H1 (cell line): Measurements from ENCODE around the gene LRRC45. TPM values are rescaled to one million over a fixed set of nuclear protein-coding genes. Genes with fewer than 3 reads are reported as not detected.

Experiments
- CTCF ChIA-PET: fragments of 300-600 bp; sonication (Branson Sonifier 250); formaldehyde crosslinking; loops from one replicate; lab custom pipeline; 2021; ENCODE audit not compliant: partially characterized antibody; lab: Charles Lee
- POLR2A ChIA-PET: fragments of 300-600 bp; sonication (Branson Sonifier 250); formaldehyde crosslinking; loops from one replicate; lab custom pipeline; 2021; ENCODE audit warnings: inconsistent platforms; ENCODE audit not compliant: partially characterized antibody; lab: Charles Lee
- DNase-seq, 2 experiments: peaks; one replicate each; pipeline versions ENCODE4 v3.0.0 to v3.0.0-alpha.2; 2010 to 2022; ENCODE audit warnings: low spot score in 2 of 2, low read depth in 1 of 2, mixed read lengths in 1 of 2
- FAIRE-seq: peaks from 2 replicates; lab custom pipeline; 2011; peaks lifted over from hg19 to GRCh38; lab: Jason Lieb, UNC
- H2AFZ ChIP-seq: 2 replicates; pipeline ENCODE4 v1.8.1; 2012; ENCODE audit warnings: low read length, inconsistent platforms
- H2AK5ac ChIP-seq: 2 replicates; pipeline ENCODE4 v1.6.1; 2013; ENCODE audit warnings: low read depth, low read length
- H2BK120ac ChIP-seq: replicated peaks from 2 replicates; pipeline ENCODE3; 2013; ENCODE audit warnings: low read depth, low read length, inconsistent platforms
- H2BK12ac ChIP-seq: 2 replicates; pipeline ENCODE4 v1.6.1; 2013; ENCODE audit warnings: low read depth, low read length
- H2BK15ac ChIP-seq: 2 replicates; pipeline ENCODE4 v1.6.1; 2013; ENCODE audit warnings: low read length
- H2BK20ac ChIP-seq: 2 replicates; pipeline ENCODE4 v1.6.1; 2013; ENCODE audit warnings: low read length
- H2BK5ac ChIP-seq: 2 replicates; pipeline ENCODE4 v1.6.1; 2013; ENCODE audit warnings: low read depth, low read length
- H3K14ac ChIP-seq: 2 replicates; pipeline ENCODE4 v1.6.1; 2013; ENCODE audit warnings: inconsistent platforms; ENCODE audit not compliant: insufficient read length
- H3K18ac ChIP-seq: 2 replicates; pipeline ENCODE4 v1.6.1; 2013; ENCODE audit warnings: low read length; ENCODE audit errors: extremely low read depth
- H3K23ac ChIP-seq: 2 replicates; pipeline ENCODE4 v1.6.1; 2013; ENCODE audit warnings: inconsistent platforms; ENCODE audit not compliant: insufficient read length
- H3K23me2 ChIP-seq: 2 replicates; pipeline ENCODE4 v1.6.1; 2013; ENCODE audit warnings: low read depth, low read length
- H3K27ac ChIP-seq: 2 replicates; pipeline ENCODE4 v1.6.1; 2011; ENCODE audit warnings: low read depth, low read length, inconsistent platforms
- H3K27me3 ChIP-seq, 4 experiments: replicated peaks in 1 of 4; 1 replicate in 1 of 4; 2 replicates in 3 of 4; pipeline versions ENCODE4 v1.6.1 to v1.8.1; 2011 to 2013; ENCODE audit warnings: low read length in 3 of 4, mild to moderate bottlenecking in 3 of 4, inconsistent platforms in 2 of 4, mixed read lengths in 2 of 4, moderate library complexity in 1 of 4; ENCODE audit not compliant: control insufficient read depth in 3 of 4, insufficient read depth in 3 of 4; ENCODE audit errors: extremely low read depth in 1 of 4
- H3K36me3 ChIP-seq, 4 experiments: 2 replicates each; pipeline versions ENCODE4 v1.6.1 to v1.8.1; 2011 to 2013; ENCODE audit warnings: mild to moderate bottlenecking in 4 of 4, low read length in 3 of 4, moderate library complexity in 2 of 4, control low read depth in 1 of 4, inconsistent platforms in 1 of 4; ENCODE audit not compliant: insufficient read depth in 4 of 4, control insufficient read depth in 2 of 4
- H3K4ac ChIP-seq: replicated peaks from 2 replicates; pipeline ENCODE3; 2013; ENCODE audit warnings: low read length, low read depth, mixed read lengths, inconsistent platforms; ENCODE audit not compliant: insufficient read length
- H3K4me1 ChIP-seq, 4 experiments: replicated peaks in 1 of 4; 1 replicate in 1 of 4; 2 replicates in 3 of 4; pipeline versions ENCODE4 v1.6.1 to v1.8.1; 2011 to 2013; ENCODE audit warnings: low read length in 3 of 4, inconsistent platforms in 2 of 4, mixed read lengths in 1 of 4; ENCODE audit not compliant: insufficient read depth in 4 of 4, control insufficient read depth in 3 of 4
- H3K4me2 ChIP-seq, 2 experiments: 2 replicates each; pipeline versions ENCODE4 v1.6.1 to v1.8.1; 2011 to 2013; ENCODE audit warnings: low read depth in 2 of 2, low read length in 2 of 2, control low read depth in 1 of 2, inconsistent platforms in 1 of 2, mild to moderate bottlenecking in 1 of 2; ENCODE audit not compliant: insufficient read depth in 1 of 2
- H3K4me3 ChIP-seq, 4 experiments: fragments of 200-600, 300-600 bp in 1 of 4; sonication (generic), shearing (Covaris generic), sonication (Bioruptor Twin) in 1 of 4; 2 replicates each; pipeline versions ENCODE4 v1.5.1 to v1.8.1; 2011 to 2016; ENCODE audit warnings: low read length in 4 of 4, low read depth in 3 of 4, control low read depth in 2 of 4, inconsistent platforms in 2 of 4, mild to moderate bottlenecking in 2 of 4, mixed read lengths in 1 of 4, moderate library complexity in 1 of 4; ENCODE audit not compliant: insufficient read depth in 2 of 4; ENCODE audit errors: extremely low read depth in 1 of 4
- H3K56ac ChIP-seq: replicated peaks from 2 replicates; pipeline ENCODE3; 2013; ENCODE audit warnings: low read depth, mild to moderate bottlenecking, mixed read lengths, low read length, inconsistent platforms; ENCODE audit not compliant: insufficient read length
- H3K79me1 ChIP-seq: 2 replicates; pipeline ENCODE4 v1.6.1; 2013; ENCODE audit warnings: low read depth, low read length, control low read depth
- H3K79me2 ChIP-seq, 2 experiments: 2 replicates each; pipeline versions ENCODE4 v1.6.1 to v1.8.1; 2012 to 2013; ENCODE audit warnings: low read length in 2 of 2, mild to moderate bottlenecking in 2 of 2, inconsistent platforms in 1 of 2; ENCODE audit not compliant: insufficient read depth in 2 of 2, control insufficient read depth in 1 of 2
- H3K9ac ChIP-seq, 4 experiments: replicated peaks in 1 of 4; 1 replicate in 1 of 4; 2 replicates in 3 of 4; pipeline versions ENCODE4 v1.6.1 to v1.8.1; 2011 to 2013; ENCODE audit warnings: low read depth in 3 of 4, low read length in 3 of 4, control low read depth in 2 of 4, mild to moderate bottlenecking in 2 of 4, moderate library complexity in 2 of 4, inconsistent platforms in 1 of 4; ENCODE audit errors: extremely low read depth in 1 of 4
- H3K9me3 ChIP-seq, 2 experiments: 2 replicates each; pipeline versions ENCODE4 v1.6.1 to v1.8.1; 2012 to 2013; ENCODE audit warnings: mild to moderate bottlenecking in 2 of 2, moderate library complexity in 2 of 2, control low read depth in 1 of 2, inconsistent platforms in 1 of 2, low read depth in 1 of 2, low read length in 1 of 2, mixed read lengths in 1 of 2; ENCODE audit not compliant: insufficient read depth in 2 of 2
- H4K20me1 ChIP-seq, 2 experiments: replicated peaks in 1 of 2; 2 replicates each; pipeline versions ENCODE3 to v1.8.1; 2011 to 2013; ENCODE audit warnings: inconsistent platforms in 2 of 2, low read length in 2 of 2, mild to moderate bottlenecking in 1 of 2; ENCODE audit not compliant: insufficient read depth in 2 of 2, control insufficient read depth in 1 of 2
- H4K5ac ChIP-seq: 2 replicates; pipeline ENCODE4 v1.6.1; 2013; ENCODE audit warnings: low read length, low read depth, mixed read lengths, inconsistent platforms; ENCODE audit not compliant: insufficient read length
- H4K8ac ChIP-seq: 2 replicates; pipeline ENCODE4 v1.8.0; 2013; ENCODE audit warnings: mild to moderate bottlenecking, moderate library complexity, low read length, inconsistent platforms; ENCODE audit not compliant: insufficient read depth; ENCODE audit errors: extremely low read depth
- H4K91ac ChIP-seq: replicated peaks from 2 replicates; pipeline ENCODE3; 2013; ENCODE audit warnings: low read length, mixed read lengths, inconsistent platforms; ENCODE audit not compliant: insufficient read length
- JUN ChIP-seq: IDR thresholded peaks from 2 replicates; pipeline ENCODE4 v1.6.1; 2011; ENCODE audit warnings: low read depth, mild to moderate bottlenecking, improper control_type of control experiment, low read length
- RAD21 ChIP-seq, 2 experiments: IDR thresholded peaks in 1 of 2; conservative IDR thresholded peaks in 1 of 2; 2 replicates each; pipeline ENCODE4 v1.6.1; 2011; ENCODE audit warnings: low read depth in 2 of 2, low read length in 2 of 2, improper control_type of control experiment in 1 of 2, inconsistent platforms in 1 of 2, mild to moderate bottlenecking in 1 of 2, moderate library complexity in 1 of 2
- WGBS, 2 experiments: shearing (Covaris generic) in 1 of 2; methylation state at CpG; one replicate each; pipeline versions ENCODE4 v1.1.6 to v1.1.7; 2013 to 2015; ENCODE audit warnings: low lambda C conversion rate in 2 of 2, mixed read lengths in 2 of 2, inconsistent platforms in 1 of 2, low coverage in 1 of 2, missing lambda C conversion rate in 1 of 2; ENCODE audit not compliant: insufficient replicate concordance in 2 of 2, insufficient coverage in 1 of 2, insufficient read length in 1 of 2; ENCODE audit errors: extremely low coverage in 1 of 2, missing lambda C conversion rate in 1 of 2; 5-methylcytosine and 5-hydroxymethylcytosine counted together
- polyA plus RNA-seq, 7 experiments: library from polyadenylated mRNA; depleted of rRNA in 3 of 7; stranded (reverse) in 5 of 7; unstranded in 2 of 7; fragments of >200 nt in 5 of 7; fragments of 200-250 nt in 2 of 7; gene quantifications; 1 replicate in 5 of 7; 2 replicates in 1 of 7; 4 replicates in 1 of 7; pipeline versions ENCODE4 v1.2.1 to v1.2.3, GENCODE V29; 2011 to 2013; ENCODE audit warnings: missing spikeins in 2 of 7, mixed read lengths in 2 of 7
- total RNA-seq: library from RNA; stranded (reverse); fragmentation: NEBNext Ultra II Directional; extraction: Animal tissue kit (Norgen Biotek cat#: 25700); gene quantifications from 2 replicates; pipeline ENCODE4 v1.2.1, GENCODE V29; 2021

The LRRC45 gene
- total and polyA plus RNA-seq, 2 of the 8 experiments (the other 6 are each of a cell fraction or from before 2014, with no cell fraction given), result 11.5 to 29.0 TPM

GRCh38 chr17:82047379-82047778, 24.3 kb downstream of the LRRC45 start:
- 94% methylated on average over 24 of the region's 24 CpGs; no CpG with 5 or more reads in 1 of the 2 experiments for WGBS, 2 experiments
- FAIRE-seq (no peak), DNase-seq (no peak)
- H4K91ac ChIP-seq, result no peak overlapping the region
- POLR2A ChIA-PET, result interaction anchor here (0.9 to 1.3 kb wide), 3 partner anchors 13 to 42 kb away, joined by 4 to 6 read pairs (median 4); partner anchors contain the start of gene RAC3
- H3K4ac ChIP-seq, result no peak overlapping the region
- H3K9ac ChIP-seq, result no peak overlapping the region
- H3K27ac ChIP-seq, result no peak overlapping the region
- H3K14ac ChIP-seq, result no peak overlapping the region
- no peak overlapping the region for H4K8ac ChIP-seq
- H3K56ac ChIP-seq, result no peak overlapping the region
- TF ChIP-seq RAD21 (IDR thresholded peaks at IDR 0.05 in 1 of 2, conservative IDR thresholded peaks at IDR 0.05 in 1 of 2; ENCODE audit: low read depth in 2 of 2, low read length in 2 of 2) (no peak), JUN (no peak)
- H4K5ac ChIP-seq, result no peak overlapping the region
- no peak overlapping the region for H3K23ac ChIP-seq
- no peak overlapping the region for H2BK20ac ChIP-seq
- CTCF ChIA-PET, result interaction anchor here (0.8 kb wide), 1 partner anchor 17 kb away, joined by 3 read pairs; no protein-coding TSS in a partner anchor
- no peak overlapping the region for H2BK15ac ChIP-seq
- no peak overlapping the region for H2AFZ ChIP-seq
- H3K4me3 ChIP-seq, result no peak overlapping the region
- peaks cover 0 to 18% (median 10%) of the 10 kb centered on the region in 4 experiments; a peak in 5 of 7 replicates for H3K4me1 ChIP-seq
- no peak overlapping the region for H2BK5ac ChIP-seq
- peaks cover 0 to 4% (median 0%) of the 10 kb centered on the region in 4 experiments; a peak in 1 of 7 replicates for H3K27me3 ChIP-seq
- peaks cover 0 to 4% of the 10 kb centered on the region in 2 experiments; a peak in 1 of 4 replicates for H3K79me2 ChIP-seq
- H2BK120ac ChIP-seq, result no peak overlapping the region
- no peak overlapping the region for H2AK5ac ChIP-seq
- peaks cover 3% of the 10 kb centered on the region; the same call in 1 of the 2 replicates for H3K79me1 ChIP-seq
- H3K36me3 ChIP-seq, result peaks cover 0 to 8% (median 2%) of the 10 kb centered on the region in 4 experiments; a peak in 3 of 8 replicates
- no peaks in the 10 kb centered on the region for H3K9me3 ChIP-seq
- no peak overlapping the region for H2BK12ac ChIP-seq
- H4K20me1 ChIP-seq, result peaks cover 0 to 8% of the 10 kb centered on the region in 2 experiments
- H3K23me2 ChIP-seq, result peaks cover 5% of the 10 kb centered on the region; the same call in 1 of the 2 replicates
- no peak overlapping the region for H3K18ac ChIP-seq
- H3K4me2 ChIP-seq, result no peak overlapping the region
